Stomach (tissue), 9 donors: ENCODE measurements around the gene NRM. TPM values are rescaled to one million over a fixed set of nuclear protein-coding genes. Genes with fewer than 3 reads are reported as not detected.

Experiments used
- DNase-seq, 2 donors: peaks; one replicate each; pipeline versions ENCODE4 v3.0.0 to v3.0.0-alpha.2; 2013 to 2019
- H3K27ac ChIP-seq, 5 donors: fragments of 200-600 bp in 4 of 5; sonication (generic) in 4 of 5; one replicate each; pipeline ENCODE4 v1.5.1; 2013 to 2019; ENCODE audit warnings: mild to moderate bottlenecking in 1 of 5, moderate library complexity in 1 of 5
- H3K27me3 ChIP-seq, 3 donors: fragments of 200-600 bp; sonication (generic); one replicate each; pipeline ENCODE4 v1.5.1; 2017 to 2019; ENCODE audit warnings: mixed run types in 1 of 3
- H3K36me3 ChIP-seq, 4 donors: fragments of 200-600 bp; sonication (generic); 1 replicate in 3 of 4; 2 replicates in 1 of 4; pipeline ENCODE4 v1.5.1; 2016 to 2019
- H3K4me1 ChIP-seq, 4 donors: fragments of 200-600 bp; sonication (generic); one replicate each; pipeline ENCODE4 v1.5.1; 2016 to 2019
- H3K4me3 ChIP-seq, 4 donors: fragments of 200-600 bp; sonication (generic) in 3 of 4; one replicate each; pipeline ENCODE4 v1.5.1; 2016 to 2019; ENCODE audit warnings: mild to moderate bottlenecking in 1 of 4
- H3K9me3 ChIP-seq, 4 donors: fragments of 200-600 bp; sonication (generic); one replicate each; pipeline ENCODE4 v1.5.1; 2016 to 2019
- CTCF ChIP-seq, 7 experiments: fragments of 450-650 bp in 4 of 7; fragments of 200-600 bp in 3 of 7; sonication (generic) in 3 of 7; IDR thresholded peaks; one replicate each; pipeline ENCODE4 v1.5.1; 2016 to 2019; ENCODE audit warnings: antibody characterized with exemption in 7 of 7, control low read depth in 2 of 7, mild to moderate bottlenecking in 1 of 7
- EP300 ChIP-seq: sonication (generic); formaldehyde crosslinking; IDR thresholded peaks from one replicate; pipeline ENCODE4 v1.6.1; 2017; ENCODE audit warnings: antibody characterized with exemption
- POLR2A ChIP-seq, 4 donors: fragments of 450-650 bp; IDR thresholded peaks; one replicate each; pipeline ENCODE4 v1.6.1; 2016; ENCODE audit warnings: antibody characterized with exemption in 4 of 4, control low read depth in 2 of 4, mild to moderate bottlenecking in 1 of 4, moderate library complexity in 1 of 4
- POLR2AphosphoS5 ChIP-seq, 3 donors: sonication (generic); formaldehyde crosslinking; IDR thresholded peaks; one replicate each; pipeline ENCODE4 v1.6.1; 2016; ENCODE audit warnings: antibody characterized with exemption in 3 of 3
- WGBS, 5 donors: extraction: QIAGEN DNeasy Blood & Tissue Kit in 3 of 5; methylation state at CpG; one replicate each; pipeline versions ENCODE4 v1.1.5 to v1.1.7; 2013 to 2018; 5-methylcytosine and 5-hydroxymethylcytosine counted together
- intact Hi-C: fragments of 100-400 bp; cut with DNase I; formaldehyde crosslinking; loops from one replicate; pipeline ENCODE4 v1.15.1; 2023; ENCODE audit warnings: low total_unique reads
- polyA plus RNA-seq, 3 donors: library from polyadenylated mRNA; stranded (reverse); fragments of 200-250 nt; gene quantifications; one replicate each; pipeline ENCODE4 v1.2.3, GENCODE V29; 2013
- total RNA-seq, 5 donors: library from RNA; depleted of rRNA; stranded (reverse); fragments of >200 nt; gene quantifications; one replicate each; pipeline versions ENCODE4 v1.1.0 to v1.2.3, GENCODE V29; 2014 to 2016
- donor health status: healthy with polysubstance abuse.
- donor health status: Bipolar disorder and iron deficiency.
- donor health status: healthy.

Gene NRM
- total and polyA plus RNA-seq, 8 donors = 0.92 to 15.8 (median 3.6) TPM

DNA sequence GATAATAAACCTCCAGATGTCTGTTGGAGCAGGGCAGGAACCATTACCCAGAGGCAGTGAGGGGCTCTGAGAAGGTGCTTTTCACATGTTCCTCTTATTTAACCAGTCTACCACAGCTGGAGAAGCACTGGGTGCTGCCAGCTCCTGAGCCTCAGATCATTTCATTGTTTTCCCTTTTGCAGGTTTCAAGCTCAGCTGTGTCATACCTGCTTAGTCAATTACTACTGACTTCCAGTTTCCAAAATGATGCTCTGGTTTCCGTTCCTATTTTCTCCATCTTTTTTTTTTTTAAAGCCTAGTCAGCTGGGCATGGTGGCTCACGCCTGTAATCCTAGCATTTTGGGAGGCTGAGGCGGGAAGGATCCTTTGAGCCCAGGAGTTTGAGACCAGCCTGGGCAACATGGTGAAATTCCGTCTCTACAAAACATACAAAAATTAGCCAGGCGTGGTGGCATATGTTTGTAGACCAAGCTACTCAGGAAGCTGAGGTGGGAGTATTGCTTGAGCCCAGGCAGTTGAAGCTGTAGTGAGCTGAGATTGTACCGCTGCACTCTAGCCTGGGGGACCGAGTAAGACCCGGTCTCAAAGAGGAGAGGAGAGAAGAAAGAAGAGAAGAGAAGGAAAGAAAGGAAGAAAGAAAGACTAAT is 45.0 kb upstream of the NRM start:
- H3K36me3 ChIP-seq = peaks cover 57 to 100% (median 98%) of the 10 kb centered on the region in 4 donors
- WGBS, 5 donors = 85 to 91% (median 89%) methylated on average over 8 of the region's 8 CpGs
- H3K27me3 ChIP-seq = no peaks in the 10 kb centered on the region
- TF ChIP-seq POLR2AphosphoS5 (IDR thresholded peaks at IDR 0.05) (no peak), EP300 (no peak), POLR2A (IDR thresholded peaks at IDR 0.05) (no peak), CTCF (IDR thresholded peaks at IDR 0.05) (no peak)
- H3K4me3 ChIP-seq = no peak overlapping the region
- H3K4me1 ChIP-seq = peaks cover 31 to 66% (median 55%) of the 10 kb centered on the region in 4 donors
- H3K27ac ChIP-seq = no peak overlapping the region
- H3K9me3 ChIP-seq = no peaks in the 10 kb centered on the region
- intact Hi-C loops = no loop called here
- no peak for DNase-seq

DNA sequence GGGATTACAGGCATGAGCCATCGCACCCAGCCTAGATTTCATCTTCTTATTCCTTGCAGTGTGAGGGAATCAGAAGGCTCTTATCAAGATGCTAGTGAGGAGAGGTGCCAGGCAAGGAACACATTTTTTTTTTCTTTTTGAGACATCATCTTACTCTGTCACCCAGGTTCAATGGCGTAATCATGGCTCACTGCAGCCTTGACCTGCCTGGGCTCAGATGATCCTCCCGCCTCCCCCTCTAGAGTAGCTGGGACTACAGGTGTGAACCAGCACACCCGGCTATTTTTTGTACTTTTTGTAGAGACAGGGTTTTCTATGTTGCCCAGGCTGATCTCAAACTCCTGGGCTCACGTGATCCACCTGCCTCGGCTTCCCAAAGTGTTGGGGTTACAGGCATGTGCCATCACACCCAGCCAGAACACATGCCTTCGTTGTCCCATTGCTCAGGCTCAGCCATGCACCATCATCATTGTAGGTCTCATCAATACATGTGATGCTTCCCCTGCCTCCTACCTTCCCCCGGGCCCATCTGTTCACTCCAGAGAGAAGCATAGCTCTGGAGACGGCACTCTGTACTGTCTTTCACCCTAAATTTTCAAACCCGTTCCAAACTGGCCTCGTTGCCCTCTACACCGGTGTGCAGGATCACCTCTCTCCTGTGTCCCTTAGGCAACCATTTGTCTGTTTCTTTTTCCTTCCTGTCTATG is 41.6 kb upstream of the NRM start:
- TF ChIP-seq POLR2A (IDR thresholded peaks at IDR 0.05) = no peak
- TF ChIP-seq EP300 = no peak
- no peak for TF ChIP-seq POLR2AphosphoS5 (IDR thresholded peaks at IDR 0.05)
- TF ChIP-seq CTCF (IDR thresholded peaks at IDR 0.05) = no peak
- intact Hi-C loops = no loop called here
- H3K4me1 ChIP-seq = peaks cover 19 to 56% (median 33%) of the 10 kb centered on the region in 4 donors
- H3K27me3 ChIP-seq = no peaks in the 10 kb centered on the region
- no peaks in the 10 kb centered on the region for H3K9me3 ChIP-seq
- H3K27ac ChIP-seq = no peak overlapping the region
- 91 to 94% (median 92%) methylated on average over 12 of the region's 12 CpGs for WGBS, 5 donors
- DNase-seq = no peak
- H3K4me3 ChIP-seq = no peak overlapping the region
- H3K36me3 ChIP-seq = peaks cover 58 to 100% (median 98%) of the 10 kb centered on the region in 4 donors

GRCh38 chr6:30730601-30731435 is 40.0 kb upstream of the NRM start:
- TF ChIP-seq POLR2AphosphoS5 (IDR thresholded peaks at IDR 0.05) (peak in 1 of 3 donors; percentile 72), POLR2A (IDR thresholded peaks at IDR 0.05) (no peak), CTCF (IDR thresholded peaks at IDR 0.05) (peak in 5 of 7 experiments; percentile 58 to 83 (median 71))
- Histone ChIP-seq H3K4me3 (peak overlapping the region in 3 of 4 donors; percentile 1 to 31 (median 3)), H3K27ac (peak overlapping the region; percentile 6 to 69 (median 29)), H3K9me3 (no peaks in the 10 kb centered on the region), H3K4me1 (peaks cover 12 to 46% (median 25%) of the 10 kb centered on the region in 4 donors), H3K36me3 (peaks cover 59 to 100% (median 98%) of the 10 kb centered on the region in 4 donors), H3K27me3 (no peaks in the 10 kb centered on the region)
- intact Hi-C loops = no loop called here
- DNase-seq = peak; percentile 91 to 94
- 24 to 49% (median 27%) methylated on average over 18 to 30 of the region's 30 CpGs for WGBS, 5 donors
